ENCODE data around the gene RAB20. TPM values are rescaled to one million over a fixed set of nuclear protein-coding genes. Genes with fewer than 3 reads are reported as not detected.

RAB20 gene
- total and polyA plus RNA-seq, 4 donors: 35.8 to 118 (median 45.4) TPM

DNA sequence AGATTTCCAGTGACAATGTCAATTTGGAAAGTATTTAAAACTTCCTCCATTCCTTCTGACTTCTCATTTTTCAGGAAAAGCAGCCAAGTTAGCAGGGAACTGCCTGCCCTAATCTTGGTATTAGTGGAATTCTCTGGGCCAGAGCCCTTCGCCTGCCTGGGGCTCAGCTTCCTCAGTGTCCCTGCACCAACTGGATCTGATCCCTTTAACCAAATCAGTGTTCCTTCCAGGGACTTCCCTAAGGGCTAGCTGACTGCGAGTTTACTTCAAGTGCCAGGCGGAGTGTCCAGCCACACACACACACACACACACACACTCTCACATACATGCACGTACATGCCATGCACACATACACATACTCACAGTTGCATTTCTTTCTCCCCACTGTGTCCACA lies 20.0 kb downstream of the RAB20 start:
- ATAC-seq (ENCODE audit: insufficient read depth, low FRiP score): peak; percentile 14
- Histone ChIP-seq H3K27ac (ENCODE audit: low read depth in 1 of 2, low read length in 1 of 2) (peak overlapping the region; percentile 37 to 56), H3K4me3 (no peak overlapping the region), H3K36me3 (ENCODE audit: control insufficient read depth in 4 of 4, insufficient read depth in 4 of 4, low read length in 4 of 4) (peaks cover 0 to 2% (median 0%) of the 10 kb centered on the region in 4 donors), H3K9ac (ENCODE audit: insufficient read depth in 1 of 2, low read length in 2 of 2) (no peak overlapping the region), H3K27me3 (ENCODE audit: control insufficient read depth in 3 of 3, insufficient read depth in 3 of 3, low read length in 2 of 3) (no peaks in the 10 kb centered on the region), H3K9me3 (ENCODE audit: control insufficient read depth in 4 of 4, insufficient read depth in 3 of 4, low read length in 3 of 4) (peaks cover 0 to 3% (median 0%) of the 10 kb centered on the region in 4 donors), H3K4me1 (ENCODE audit: control insufficient read depth in 5 of 5, insufficient read depth in 5 of 5, low read length in 5 of 5) (peaks cover 7 to 12% (median 11%) of the 10 kb centered on the region in 5 donors)
- 49 to 78% methylated on average over 4 of the region's 4 CpGs for WGBS, 2 donors
- DNase-seq: peak; percentile 39 to 41 (median 40)
- TF ChIP-seq, protein P1, sequence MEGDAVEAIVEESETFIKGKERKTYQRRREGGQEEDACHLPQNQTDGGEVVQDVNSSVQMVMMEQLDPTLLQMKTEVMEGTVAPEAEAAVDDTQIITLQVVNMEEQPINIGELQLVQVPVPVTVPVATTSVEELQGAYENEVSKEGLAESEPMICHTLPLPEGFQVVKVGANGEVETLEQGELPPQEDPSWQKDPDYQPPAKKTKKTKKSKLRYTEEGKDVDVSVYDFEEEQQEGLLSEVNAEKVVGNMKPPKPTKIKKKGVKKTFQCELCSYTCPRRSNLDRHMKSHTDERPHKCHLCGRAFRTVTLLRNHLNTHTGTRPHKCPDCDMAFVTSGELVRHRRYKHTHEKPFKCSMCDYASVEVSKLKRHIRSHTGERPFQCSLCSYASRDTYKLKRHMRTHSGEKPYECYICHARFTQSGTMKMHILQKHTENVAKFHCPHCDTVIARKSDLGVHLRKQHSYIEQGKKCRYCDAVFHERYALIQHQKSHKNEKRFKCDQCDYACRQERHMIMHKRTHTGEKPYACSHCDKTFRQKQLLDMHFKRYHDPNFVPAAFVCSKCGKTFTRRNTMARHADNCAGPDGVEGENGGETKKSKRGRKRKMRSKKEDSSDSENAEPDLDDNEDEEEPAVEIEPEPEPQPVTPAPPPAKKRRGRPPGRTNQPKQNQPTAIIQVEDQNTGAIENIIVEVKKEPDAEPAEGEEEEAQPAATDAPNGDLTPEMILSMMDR (IDR thresholded peaks at IDR 0.05; ENCODE audit: control extremely low read depth, extremely low read depth): no peak

DNA sequence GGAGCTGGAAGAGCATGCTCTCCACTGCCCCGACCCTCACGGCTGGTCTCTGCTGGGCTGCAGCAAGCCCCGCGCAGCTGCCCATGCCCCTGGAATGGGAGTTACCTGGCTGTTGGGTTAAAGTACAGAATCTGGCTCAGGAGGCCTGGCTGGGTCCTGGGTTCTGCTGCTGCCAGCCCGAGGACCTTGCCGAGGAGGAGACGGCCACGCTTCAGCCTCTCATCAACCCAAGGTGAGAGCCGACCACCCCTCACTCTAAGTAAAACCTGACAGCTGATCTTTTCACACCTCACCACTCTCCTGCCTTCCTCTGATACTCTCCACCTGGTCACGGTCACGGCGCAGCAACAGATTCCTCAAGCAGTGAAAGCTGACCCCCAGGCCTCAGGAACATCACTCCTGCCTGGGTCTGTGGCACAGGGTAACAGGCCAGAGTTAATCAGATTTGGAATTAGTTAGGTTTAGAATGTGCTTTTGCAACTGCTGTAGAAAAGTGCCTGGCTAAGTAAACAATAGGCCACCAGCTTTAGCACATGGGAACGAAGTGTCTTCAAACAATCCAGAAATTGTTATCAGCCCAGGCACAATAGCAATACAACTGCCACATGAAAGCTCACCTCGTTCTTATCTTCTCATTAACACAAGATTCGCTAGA lies 20.5 kb downstream of the RAB20 start:
- Histone ChIP-seq H3K9me3 (ENCODE audit: control insufficient read depth in 4 of 4, insufficient read depth in 3 of 4, low read length in 3 of 4) (peaks cover 0 to 3% (median 0%) of the 10 kb centered on the region in 4 donors), H3K36me3 (ENCODE audit: control insufficient read depth in 4 of 4, insufficient read depth in 4 of 4, low read length in 4 of 4) (peaks cover 0 to 2% (median 0%) of the 10 kb centered on the region in 4 donors), H3K9ac (ENCODE audit: insufficient read depth in 1 of 2, low read length in 2 of 2) (no peak overlapping the region), H3K4me1 (ENCODE audit: control insufficient read depth in 5 of 5, insufficient read depth in 5 of 5, low read length in 5 of 5) (peaks cover 7 to 12% (median 11%) of the 10 kb centered on the region in 5 donors), H3K27me3 (ENCODE audit: control insufficient read depth in 3 of 3, insufficient read depth in 3 of 3, low read length in 2 of 3) (no peaks in the 10 kb centered on the region), H3K4me3 (no peak overlapping the region), H3K27ac (ENCODE audit: low read depth in 1 of 2, low read length in 1 of 2) (peak overlapping the region; percentile 18 to 56)
- peak; percentile 19 for ATAC-seq (ENCODE audit: insufficient read depth, low FRiP score)
- DNase-seq: peak in 2 of 3 donors; percentile 29 to 35
- TF ChIP-seq, protein P1 (IDR thresholded peaks at IDR 0.05; ENCODE audit: control extremely low read depth, extremely low read depth): no peak
- 71 to 88% methylated on average over 15 of the region's 15 CpGs for WGBS, 2 donors

- TF ChIP-seq, protein P1 (IDR thresholded peaks at IDR 0.05; ENCODE audit: control extremely low read depth, extremely low read depth): no peak
- 79 to 90% methylated on average over 5 of the region's 5 CpGs for WGBS, 2 donors
- no peak for ATAC-seq (ENCODE audit: insufficient read depth, low FRiP score)
- H3K9ac ChIP-seq (ENCODE audit: insufficient read depth in 1 of 2, low read length in 2 of 2): no peak overlapping the region
- H3K4me3 ChIP-seq: no peak overlapping the region
- H3K36me3 ChIP-seq (ENCODE audit: control insufficient read depth in 4 of 4, insufficient read depth in 4 of 4, low read length in 4 of 4): peaks cover 0 to 4% (median 0%) of the 10 kb centered on the region in 4 donors
- H3K4me1 ChIP-seq (ENCODE audit: control insufficient read depth in 5 of 5, insufficient read depth in 5 of 5, low read length in 5 of 5): peaks cover 7 to 12% (median 9%) of the 10 kb centered on the region in 5 donors
- peaks cover 0 to 3% (median 0%) of the 10 kb centered on the region in 4 donors for H3K9me3 ChIP-seq (ENCODE audit: control insufficient read depth in 4 of 4, insufficient read depth in 3 of 4, low read length in 3 of 4)
- H3K27me3 ChIP-seq (ENCODE audit: control insufficient read depth in 3 of 3, insufficient read depth in 3 of 3, low read length in 2 of 3): no peaks in the 10 kb centered on the region
- no peak for DNase-seq
- no peak overlapping the region for H3K27ac ChIP-seq (ENCODE audit: low read depth in 1 of 2, low read length in 1 of 2)
Observed at GRCh38 chr13:110539894-110540293, 21.6 kb downstream of the RAB20 start.

All from lung (tissue), 12 donors.